ENCODE data around the gene PDLIM4. TPM values are rescaled to one million over a fixed set of nuclear protein-coding genes. Genes with fewer than 3 reads are reported as not detected.

Gene PDLIM4
- total RNA-seq, 1 experiment from 2014 or later: not detected

- no peak for DNase-seq (ENCODE audit: low spot score)
Measured at GRCh38 chr5:132305420-132305819, 47.9 kb downstream of the PDLIM4 start.

GRCh38 chr5:132308701-132309100 is 51.2 kb downstream of the PDLIM4 start:
- DNase-seq (ENCODE audit: low spot score): no peak

GRCh38 chr5:132309679-132310078 is 52.2 kb downstream of the PDLIM4 start:
- no peak for DNase-seq (ENCODE audit: low spot score)

- DNase-seq (ENCODE audit: low spot score): no peak
Measured at GRCh38 chr5:132310141-132310834, 52.8 kb downstream of the PDLIM4 start.

- DNase-seq (ENCODE audit: low spot score): no peak
Measured at GRCh38 chr5:132313366-132313765, 55.9 kb downstream of the PDLIM4 start.

- DNase-seq (ENCODE audit: low spot score): no peak
Measured at GRCh38 chr5:132313961-132314432, 56.5 kb downstream of the PDLIM4 start.

- DNase-seq (ENCODE audit: low spot score): no peak
Measured at GRCh38 chr5:132315529-132316067, 58.1 kb downstream of the PDLIM4 start.

GRCh38 chr5:132319975-132320374 is 62.5 kb downstream of the PDLIM4 start:
- no peak for DNase-seq (ENCODE audit: low spot score)

- DNase-seq (ENCODE audit: low spot score): no peak
Measured at GRCh38 chr5:132321109-132321721, 63.7 kb downstream of the PDLIM4 start.

GRCh38 chr5:132322266-132322665 is 64.8 kb downstream of the PDLIM4 start:
- no peak for DNase-seq (ENCODE audit: low spot score)

Other genes starting within 250 kb of the PDLIM4 start
- 0.07 and 0.24 TPM in 2 replicates for gene ACSL6, start 246.0 kb upstream of the PDLIM4 start, total RNA-seq (2014; rRNA removed; shearing (Covaris generic))
- gene IL3, start 197.0 kb upstream of the PDLIM4 start, total RNA-seq (2014; rRNA removed; shearing (Covaris generic)): not detected in 2 replicates
- gene CSF2, start 183.9 kb upstream of the PDLIM4 start, total RNA-seq (2014; rRNA removed; shearing (Covaris generic)): 0.67 and 1.3 TPM in 2 replicates
- gene P4HA2, start 29.8 kb upstream of the PDLIM4 start, total RNA-seq (2014; rRNA removed; shearing (Covaris generic)): 58.7 and 71.7 TPM in 2 replicates
- 4.9 and 5.8 TPM in 2 replicates for gene SLC22A4, start 36.7 kb downstream of the PDLIM4 start, total RNA-seq (2014; rRNA removed; shearing (Covaris generic))
- 5.7 and 5.9 TPM in 2 replicates for gene SLC22A5, start 112.0 kb downstream of the PDLIM4 start, total RNA-seq (2014; rRNA removed; shearing (Covaris generic))
- 4.0 and 9.1 TPM in 2 replicates for gene IRF1, start 233.1 kb downstream of the PDLIM4 start, total RNA-seq (2014; rRNA removed; shearing (Covaris generic))

Measured in A172 (cell line).